Caki2 (cell line): ENCODE results near the gene P3R3URF. TPM values are rescaled to one million over a fixed set of nuclear protein-coding genes. Genes with fewer than 3 reads are reported as not detected.

Experiments used
- DNase-seq: peaks from one replicate; pipeline ENCODE4 v3.0.0-alpha.2; 2015; ENCODE audit warnings: low read depth
- in situ Hi-C: cut with HindIII; loops from 2 replicates; pipeline ENCODE4 v1.10.0; 2016; ENCODE audit warnings: low sequenced_read_pairs, low pct_unique_long_range_greater_than_20kb, mixed read lengths
- total RNA-seq: library from RNA; depleted of rRNA; stranded (reverse); fragments of >200 nt; shearing (Covaris generic); gene quantifications from 2 replicates; pipeline ENCODE4 v1.2.3, GENCODE V29; 2014; ENCODE audit warnings: low replicate concordance

The P3R3URF gene
- total RNA-seq, 1 experiment from 2014 or later = not detected

DNA sequence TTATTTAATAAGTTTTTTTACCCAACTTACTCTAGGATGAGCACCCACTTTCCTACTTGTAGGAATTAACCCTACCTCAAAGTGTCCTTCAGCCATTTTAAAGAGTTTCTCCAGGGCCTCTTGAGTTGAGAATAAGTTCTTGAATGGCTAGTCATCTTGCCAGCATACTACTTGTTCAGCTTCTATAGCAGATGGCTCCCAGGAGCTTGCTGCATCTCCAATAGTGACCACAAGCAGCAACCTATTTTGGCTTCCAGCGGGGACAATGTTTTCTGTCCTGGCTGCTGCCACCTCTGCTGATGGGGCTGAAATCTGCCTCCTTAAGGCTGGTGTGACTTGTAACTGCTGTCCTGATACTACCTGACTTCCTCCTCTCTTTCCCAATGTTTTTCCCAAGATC is 23.1 kb downstream of the P3R3URF start:
- in situ Hi-C loops = no loop called here

GRCh38 chr1:46152016-46152415 is 24.3 kb downstream of the P3R3URF start:
- DNase-seq = no peak
- in situ Hi-C loops = no loop called here

More for the DNA sequence above, 23.1 kb downstream of the P3R3URF start:
- no peak for DNase-seq

- DNase-seq = no peak
- in situ Hi-C loops = no loop called here
Measured at GRCh38 chr1:46150085-46150484, 26.2 kb downstream of the P3R3URF start.

DNA sequence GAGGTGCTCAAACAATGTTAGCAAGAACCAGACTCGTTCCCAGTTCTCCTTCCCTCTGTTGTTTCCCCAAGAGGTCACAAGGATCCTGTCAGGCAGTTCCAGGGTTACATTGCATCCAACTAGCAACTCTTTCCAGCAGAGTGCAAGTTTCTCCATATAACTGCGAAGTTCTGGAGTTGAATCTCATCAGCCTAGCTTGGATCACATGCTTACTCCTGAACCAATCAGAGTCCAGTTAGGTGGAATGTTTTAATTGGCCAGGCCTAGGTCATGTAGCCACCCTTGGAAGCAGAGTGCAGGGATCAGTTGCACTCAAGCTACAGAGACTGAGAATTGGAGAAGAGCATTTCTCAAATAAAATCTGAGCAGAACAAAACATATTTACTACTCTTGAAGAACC is 28.0 kb downstream of the P3R3URF start:
- DNase-seq = no peak
- in situ Hi-C loops = no loop called here

- in situ Hi-C loops = no loop called here
- DNase-seq = no peak
Measured at GRCh38 chr1:46137916-46138315, 38.4 kb downstream of the P3R3URF start.

- DNase-seq = no peak
- in situ Hi-C loops = no loop called here
Measured at GRCh38 chr1:46136711-46137110, 39.6 kb downstream of the P3R3URF start.

DNA sequence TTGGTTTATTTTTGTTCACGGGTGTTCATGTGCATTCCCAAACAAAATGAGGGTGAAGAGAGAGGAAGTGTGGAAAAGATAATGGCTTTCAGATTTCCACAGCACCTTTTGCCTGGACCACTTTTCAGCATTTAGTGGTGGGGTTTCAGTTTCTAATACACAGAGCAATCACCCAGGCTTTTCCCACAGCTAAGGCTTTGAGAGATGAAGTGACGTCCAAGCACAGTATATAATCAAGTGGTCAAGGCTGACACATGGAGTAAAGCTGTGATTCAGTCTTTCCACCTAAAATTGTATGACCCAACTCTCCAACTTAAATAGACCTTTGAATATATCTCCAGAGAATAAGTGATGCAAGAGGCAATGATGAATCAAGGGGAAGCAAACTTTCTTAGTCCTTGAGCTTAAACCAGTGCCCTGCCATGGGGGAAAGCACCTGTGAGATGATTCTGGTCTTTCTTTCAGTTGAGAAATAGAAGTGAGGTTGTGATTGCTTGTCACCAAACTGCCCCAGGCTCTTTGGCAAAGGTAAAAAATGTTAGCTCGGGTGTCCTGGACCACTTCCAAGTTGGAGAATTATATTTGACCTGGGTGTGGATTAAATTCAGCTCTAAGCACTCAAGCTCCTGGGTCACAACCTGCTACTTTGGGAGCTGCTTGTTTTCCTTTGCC is 41.5 kb downstream of the P3R3URF start:
- peak; percentile 5 for DNase-seq
- in situ Hi-C loops = no loop called here

DNA sequence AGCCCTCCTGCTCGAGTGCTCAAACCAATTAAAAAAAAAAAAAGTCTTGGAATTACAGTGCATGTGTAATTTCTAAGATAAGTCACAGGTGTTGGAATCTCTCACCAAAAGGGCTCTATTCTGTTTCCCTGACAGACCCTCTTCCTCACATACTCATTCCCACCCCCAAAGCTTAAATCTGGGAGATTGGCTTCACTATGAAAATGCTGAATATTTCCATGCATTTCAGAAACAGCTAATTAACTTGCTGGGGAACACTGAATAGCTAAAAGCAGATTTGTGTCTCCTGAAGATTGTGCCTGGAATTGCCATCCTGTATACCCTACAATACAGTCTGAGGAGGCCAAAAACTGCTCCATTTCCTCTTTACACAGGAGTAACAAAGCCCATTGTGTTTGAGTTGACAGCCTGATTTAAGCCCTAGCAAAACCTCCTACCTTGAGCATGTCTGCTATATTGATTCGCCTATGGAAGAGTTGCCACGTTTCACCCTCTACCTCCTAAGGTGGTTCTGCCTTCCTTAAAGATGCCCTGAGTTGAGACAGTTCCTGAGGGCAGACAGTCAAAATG is 42.4 kb downstream of the P3R3URF start:
- DNase-seq = no peak
- in situ Hi-C loops = no loop called here

DNA sequence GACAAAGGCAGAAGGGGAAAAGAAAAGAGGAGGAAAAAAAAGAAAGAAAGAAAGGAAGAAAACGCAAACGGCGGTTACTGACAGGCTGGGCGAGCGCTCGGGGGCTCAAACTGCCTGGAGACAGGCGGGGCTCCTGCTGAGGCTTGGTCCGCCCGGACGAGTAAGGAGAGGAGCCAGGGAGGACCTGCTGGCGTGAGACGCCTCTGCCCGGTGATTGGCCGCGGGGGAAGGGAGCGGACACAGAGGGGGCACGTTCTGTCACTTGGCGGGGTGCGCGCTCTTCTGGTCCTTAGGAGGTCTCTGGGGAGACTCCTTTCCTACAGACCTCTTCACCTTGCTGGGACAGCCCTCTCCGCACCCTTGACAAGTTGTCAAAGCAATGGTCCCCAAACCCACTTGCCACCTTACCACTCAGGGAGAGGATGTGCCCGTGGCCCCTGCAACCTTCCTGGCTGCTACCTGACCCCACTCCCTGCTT is 43.1 kb downstream of the P3R3URF start:
- in situ Hi-C loops = no loop called here
- no peak for DNase-seq

GRCh38 chr1:46132529-46133180 is 43.6 kb downstream of the P3R3URF start, which contains the start of gene PIK3R3:
Gene PIK3R3 (minus strand): TSS chr1:46132629. CDS start chr1:46131952, 677 bp downstream.
- in situ Hi-C loops = no loop called here
- peak; percentile 97 for DNase-seq

GRCh38 chr1:46131712-46132528 is 44.4 kb downstream of the P3R3URF start:
- peak; percentile 33 for DNase-seq

DNA sequence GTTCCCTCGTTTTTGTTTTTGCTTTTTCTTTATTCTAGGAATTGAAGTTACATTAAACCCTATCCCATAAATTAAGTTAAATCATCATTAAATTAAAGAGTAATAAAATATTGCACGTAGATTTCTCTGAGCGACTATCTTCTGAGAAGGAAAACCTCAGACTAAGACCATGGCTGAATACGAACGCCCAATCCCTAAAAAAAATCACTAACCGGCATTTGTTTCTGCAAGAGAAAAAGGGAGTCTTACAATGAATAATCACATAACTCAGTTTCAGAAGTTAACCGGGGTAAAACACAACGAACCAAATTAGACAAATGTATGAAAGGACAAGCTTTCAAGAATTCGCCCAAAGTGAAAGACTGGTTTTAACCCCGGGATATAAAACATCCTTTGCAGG is 45.2 kb downstream of the P3R3URF start:
- in situ Hi-C loops = no loop called here
- DNase-seq = peak; percentile 8

More at GRCh38 chr1:46131712-46132528, 44.4 kb downstream of the P3R3URF start:
- in situ Hi-C loops = no loop called here

GRCh38 chr1:46130606-46131005 is 45.7 kb downstream of the P3R3URF start:
- no peak for DNase-seq
- in situ Hi-C loops = no loop called here

GRCh38 chr1:46130121-46130520 is 46.2 kb downstream of the P3R3URF start:
- in situ Hi-C loops = no loop called here
- DNase-seq = no peak

DNA sequence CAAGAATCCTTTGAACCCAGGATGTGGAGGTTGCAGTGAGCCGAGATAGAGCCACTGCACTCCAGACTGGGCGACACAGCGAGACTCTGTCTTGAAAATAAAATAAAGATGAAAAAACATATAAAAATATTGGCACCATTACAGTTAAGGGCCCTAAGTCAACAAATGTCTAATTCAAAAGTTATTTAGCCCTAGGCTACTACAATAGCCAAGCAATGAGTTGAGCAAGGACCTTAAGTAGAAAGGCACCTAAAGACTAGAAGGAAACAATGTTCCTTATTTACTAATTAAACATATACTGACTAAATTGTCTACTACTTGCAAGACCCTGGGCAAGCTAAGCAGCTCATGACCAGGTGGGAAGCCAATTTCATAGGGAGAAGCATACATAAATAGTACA is 47.9 kb downstream of the P3R3URF start:
- in situ Hi-C loops = no loop called here
- no peak for DNase-seq
